GM15510 (cell line): ENCODE results near the gene TPM2.

ENCODE experiments used
- POLR2A ChIP-seq: IDR thresholded peaks from 3 replicates; pipeline ENCODE4 v1.6.1; 2011; ENCODE audit warnings: borderline replicate concordance; ENCODE audit not compliant: insufficient read length; ENCODE audit errors: extremely low read depth

TPM2 gene

GRCh38 chr9:35689542-35690293, at the start of gene TPM2:
Gene TPM2, minus strand, starts transcription at chr9:35689925. Its CDS starts 108 bp downstream, at chr9:35689817.
- TF ChIP-seq POLR2A = no peak

DNA sequence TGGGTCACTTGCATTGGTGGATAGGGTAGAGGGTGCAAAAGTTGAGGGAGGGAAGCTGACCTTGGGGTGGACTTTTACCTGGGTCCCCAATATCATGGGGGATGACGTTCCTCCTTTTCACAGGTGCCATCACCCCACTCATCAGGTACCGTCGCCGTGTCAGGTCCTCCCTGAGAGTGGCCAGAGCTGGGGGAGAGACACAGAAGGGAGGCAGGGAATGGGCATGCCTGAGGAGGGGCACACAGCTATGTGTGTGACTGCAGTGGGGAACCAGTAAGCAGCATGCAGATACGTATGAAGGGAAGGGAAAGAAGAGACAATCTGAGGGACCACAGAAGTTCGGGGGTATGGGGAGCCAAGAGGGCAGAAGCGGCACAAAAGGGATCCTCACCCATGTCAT, 49.2 kb upstream of the TPM2 start:
- TF ChIP-seq POLR2A = no peak

GRCh38 chr9:35738186-35738585, 48.5 kb upstream of the TPM2 start:
- TF ChIP-seq POLR2A = no peak

DNA sequence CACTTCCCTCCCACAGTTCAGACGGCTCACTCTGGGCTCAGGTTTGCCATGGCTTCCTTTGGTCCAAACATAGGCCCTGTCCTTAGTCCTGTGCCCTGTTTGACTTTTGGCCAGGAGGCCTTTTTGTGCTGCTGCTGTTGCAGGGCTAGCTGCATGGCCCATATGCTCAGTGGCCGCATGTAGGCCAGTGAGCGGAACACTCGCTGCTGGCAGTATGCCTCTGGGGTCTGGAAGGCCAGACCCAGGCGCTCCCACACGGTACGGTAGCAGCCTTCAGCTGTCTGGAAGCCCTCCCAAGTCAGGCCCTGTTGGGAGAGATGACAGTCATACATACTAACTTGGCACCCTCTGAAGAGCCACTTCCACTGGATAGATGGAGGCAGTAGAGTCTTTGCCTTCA, 47.4 kb upstream of the TPM2 start:
- no peak for TF ChIP-seq POLR2A

DNA sequence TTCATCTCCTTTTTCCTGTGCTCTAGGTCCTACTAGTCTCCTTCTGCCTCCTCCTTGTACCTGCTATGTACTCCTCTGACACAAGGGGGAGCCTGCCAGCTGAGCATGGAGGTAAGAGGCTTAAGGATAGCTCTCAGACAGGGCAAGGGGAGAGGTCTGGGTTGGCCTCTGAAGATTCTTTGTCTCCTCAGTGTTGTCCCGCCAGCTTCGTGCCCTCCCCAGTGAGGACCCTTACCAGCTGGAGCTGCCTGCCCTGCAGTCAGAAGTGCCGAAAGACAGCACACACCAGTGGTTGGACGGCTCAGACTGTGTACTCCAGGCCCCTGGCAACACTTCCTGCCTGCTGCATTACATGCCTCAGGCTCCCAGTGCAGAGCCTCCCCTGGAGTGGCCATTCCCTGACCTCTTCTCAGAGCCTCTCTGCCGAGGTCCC, 46.5 kb upstream of the TPM2 start:
- no peak for TF ChIP-seq POLR2A

- TF ChIP-seq POLR2A = no peak
These were observed 44.4 kb upstream of the TPM2 start for GRCh38 chr9:35734096-35734495.

GRCh38 chr9:35732800-35733541, 43.2 kb upstream of the TPM2 start:
- no peak for TF ChIP-seq POLR2A

GRCh38 chr9:35732185-35732799, 42.6 kb upstream of the TPM2 start, which contains the start of the genes CREB3 and TLN1:
Gene CREB3, plus strand, starts transcription at chr9:35732666. Its CDS starts 107 bp downstream, at chr9:35732773.
Gene TLN1, minus strand, starts transcription at chr9:35732195. Its CDS starts 6,501 bp downstream, at chr9:35725694.
- peak; percentile 78 for TF ChIP-seq POLR2A

GRCh38 chr9:35731415-35732184, 41.9 kb upstream of the TPM2 start:
- no peak for TF ChIP-seq POLR2A

DNA sequence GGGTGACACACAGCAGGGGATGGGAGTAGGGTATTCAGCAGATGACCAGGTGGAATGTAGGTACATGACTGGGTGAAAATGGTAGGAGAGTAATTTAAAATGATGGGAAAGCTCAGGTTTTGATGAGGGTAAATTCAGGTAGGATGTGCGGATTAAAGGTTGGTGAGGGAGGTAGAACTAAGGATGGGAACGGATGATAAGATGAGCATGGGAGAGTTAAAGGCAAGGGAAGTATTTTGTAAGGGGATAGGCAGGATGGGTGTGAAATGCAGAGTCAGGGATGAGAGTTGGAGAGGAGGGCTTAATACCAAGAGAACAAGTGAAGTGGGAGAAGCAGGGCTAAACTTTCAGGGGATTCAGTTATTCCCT, 40.7 kb upstream of the TPM2 start:
- no peak for TF ChIP-seq POLR2A

- no peak for TF ChIP-seq POLR2A
These were observed 40.2 kb upstream of the TPM2 start for GRCh38 chr9:35729700-35730485.

DNA sequence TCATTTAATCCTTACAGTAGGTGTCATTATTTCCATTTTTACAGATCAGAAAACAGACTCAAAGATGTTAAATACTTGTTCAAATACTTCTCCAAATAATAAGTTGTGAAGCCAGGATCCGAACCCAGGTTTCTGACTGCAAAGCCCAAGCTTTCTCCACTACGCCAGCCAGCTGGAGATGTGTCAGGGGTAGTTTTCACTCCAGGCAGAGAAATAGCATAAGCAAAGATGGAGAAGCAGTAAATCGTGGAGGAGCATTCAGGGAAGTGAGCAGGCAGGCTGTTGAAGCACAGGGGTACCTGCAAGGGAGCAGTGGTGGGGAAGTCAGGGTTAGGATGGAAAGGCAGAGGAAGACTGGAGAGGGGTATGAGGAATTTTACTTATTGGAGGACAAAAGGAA, 39.4 kb upstream of the TPM2 start:
- TF ChIP-seq POLR2A = no peak

DNA sequence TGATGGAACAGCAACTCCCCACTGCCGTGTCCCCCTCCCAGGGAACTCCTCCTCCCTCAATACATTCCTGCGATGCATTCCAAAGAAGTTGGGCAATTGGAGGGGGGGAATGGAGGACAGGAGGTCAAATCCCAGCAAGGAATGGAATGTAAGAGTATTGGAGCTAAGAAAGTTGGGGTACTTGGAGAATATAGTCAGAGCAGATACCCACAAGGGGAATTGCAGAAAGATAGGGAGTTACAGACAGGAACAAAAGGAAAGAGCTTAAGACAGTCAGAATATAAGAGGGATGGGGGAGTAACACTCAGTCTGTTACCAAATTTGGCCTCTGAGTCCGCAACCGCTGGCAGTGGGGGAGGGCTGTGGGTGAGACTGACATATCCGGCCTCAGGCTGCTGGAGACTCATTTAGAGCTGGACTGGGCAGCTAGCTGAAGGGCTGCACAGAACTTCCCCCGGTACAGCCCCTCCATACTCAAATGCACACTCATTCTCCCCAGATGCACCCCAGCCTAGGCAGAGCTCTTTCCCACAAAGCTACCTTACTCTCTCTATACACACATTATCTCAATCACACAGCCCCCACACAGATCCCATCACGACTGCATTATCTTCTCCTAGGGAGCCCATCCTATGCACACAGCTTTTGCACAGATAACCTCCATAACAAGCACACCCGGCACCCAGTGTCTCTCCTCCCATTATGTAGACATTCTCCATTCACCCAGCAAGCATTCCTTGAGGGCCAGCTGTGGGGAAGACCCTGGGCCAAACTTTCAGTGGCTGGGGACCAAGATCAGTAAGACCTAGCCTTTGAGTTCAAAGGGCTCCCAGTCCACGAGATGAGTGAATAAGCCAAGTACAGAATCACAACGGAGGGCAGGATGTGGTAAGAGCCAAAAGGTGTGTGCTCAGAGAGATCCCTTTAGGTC, 38.6 kb upstream of the TPM2 start:
- peak; percentile 49 for TF ChIP-seq POLR2A
